Hippocampal formation (tissue), 2 donors: ENCODE results near the gene DTYMK.
"Not testable (repeated sequence)": the region's sequence is repeated elsewhere in the genome, so short reads cannot be mapped to it uniquely, and the experiment has no call there.

Experiments used
- DNase-seq, 2 donors: peaks; one replicate each; lab custom pipeline; 2025; lab: John Stamatoyannopoulos, UW

DTYMK gene

GRCh38 chr2:241686650-241687425 lies at the start of gene DTYMK:
Gene DTYMK (minus strand): TSS chr2:241686815. CDS start chr2:241686783, 32 bp downstream.
- DNase-seq: peak; percentile 94 to 95

GRCh38 chr2:241736111-241736510 lies 49.5 kb upstream of the DTYMK start:
- no peak for DNase-seq

GRCh38 chr2:241734467-241735208 lies 48.0 kb upstream of the DTYMK start, which contains the start of gene D2HGDH:
Gene D2HGDH (plus strand): TSS chr2:241734630. CDS start chr2:241735225, 595 bp downstream.
- DNase-seq: peak; percentile 68 to 90

GRCh38 chr2:241734208-241734466 lies 47.5 kb upstream of the DTYMK start:
- no peak for DNase-seq

- DNase-seq: no peak
Observed at GRCh38 chr2:241733391-241734207, 47.0 kb upstream of the DTYMK start.

- DNase-seq: not testable (repeated sequence)
Observed at GRCh38 chr2:241732513-241733186, 46.0 kb upstream of the DTYMK start.

GRCh38 chr2:241730671-241731293 lies 44.2 kb upstream of the DTYMK start:
- no peak for DNase-seq

- no peak for DNase-seq
Observed at GRCh38 chr2:241729868-241730267, 43.3 kb upstream of the DTYMK start.

- DNase-seq: peak; percentile 27 to 71
Observed at GRCh38 chr2:241728627-241729026, 42.0 kb upstream of the DTYMK start.

GRCh38 chr2:241728000-241728399 lies 41.4 kb upstream of the DTYMK start:
- no peak for DNase-seq

- no peak for DNase-seq
Observed at GRCh38 chr2:241726459-241726858, 39.8 kb upstream of the DTYMK start.

- no peak for DNase-seq
Observed at GRCh38 chr2:241724975-241725870, 38.6 kb upstream of the DTYMK start.

GRCh38 chr2:241724259-241724974 lies 37.8 kb upstream of the DTYMK start:
- no peak for DNase-seq

- DNase-seq: no peak
Observed at GRCh38 chr2:241722896-241723454, 36.4 kb upstream of the DTYMK start.

GRCh38 chr2:241721852-241722251 lies 35.2 kb upstream of the DTYMK start:
- no peak for DNase-seq

GRCh38 chr2:241720560-241720959 lies 33.9 kb upstream of the DTYMK start:
- no peak for DNase-seq

- no peak for DNase-seq
Observed at GRCh38 chr2:241720099-241720498, 33.5 kb upstream of the DTYMK start.

- no peak for DNase-seq
Observed at GRCh38 chr2:241719093-241719492, 32.5 kb upstream of the DTYMK start.

GRCh38 chr2:241708879-241709278 lies 22.3 kb upstream of the DTYMK start:
- no peak for DNase-seq
